Measurements from ENCODE around the gene TBC1D9B. TPM values are rescaled to one million over a fixed set of nuclear protein-coding genes. Genes with fewer than 3 reads are reported as not detected.

Gene TBC1D9B
- total and polyA plus RNA-seq, 2 experiments from 2014 or later = 55.7 to 78.8 TPM

- DNase-seq = no peak
- Histone ChIP-seq H3K27ac (no peak overlapping the region), H3F3A (ENCODE audit: insufficient read depth) (no peaks in the 10 kb centered on the region), H2AFZ (no peak overlapping the region), H3K4me2 (ENCODE audit: unreplicated experiment) (no peak overlapping the region), H4K20me1 (ENCODE audit: insufficient read depth) (no peaks in the 10 kb centered on the region), H3K9me2 (ENCODE audit: insufficient read depth) (no peaks in the 10 kb centered on the region), H3K9me3 (ENCODE audit: low read depth) (no peaks in the 10 kb centered on the region), H3K36me3 (ENCODE audit: low read depth) (peaks cover 25% of the 10 kb centered on the region; the same call in 1 of the 2 replicates), H3K4me3 (no peak overlapping the region), H3K9ac (no peak overlapping the region), H3K4me1 (ENCODE audit: insufficient read depth) (no peaks in the 10 kb centered on the region), H3K79me2 (ENCODE audit: insufficient read depth) (no peaks in the 10 kb centered on the region), H3K27me3 (replicated peaks; ENCODE audit: insufficient read depth) (no peaks in the 10 kb centered on the region)
- no peak for TF ChIP-seq EZH2phosphoT487 (IDR thresholded peaks at IDR 0.05; ENCODE audit: insufficient read depth, low read depth)
- TF ChIP-seq EZH2 (IDR thresholded peaks at IDR 0.05; ENCODE audit: insufficient read depth, poor library complexity, severe bottlenecking) = no peak
- WGBS, 2 experiments (ENCODE audit: low coverage in 1 of 2, low lambda C conversion rate in 2 of 2, missing lambda C conversion rate in 2 of 2) = 97 to 98% methylated on average over 27 to 28 of the region's 28 CpGs
- in situ Hi-C loops (cut with MboI) = no loop called here
These were observed 33.0 kb downstream of the TBC1D9B start for GRCh38 chr5:179874536-179875292.

GRCh38 chr5:179874136-179874535 is 33.6 kb downstream of the TBC1D9B start:
- peaks cover 25% of the 10 kb centered on the region; the same call in 1 of the 2 replicates for H3K36me3 ChIP-seq (ENCODE audit: low read depth)
- no peaks in the 10 kb centered on the region for H3F3A ChIP-seq (ENCODE audit: insufficient read depth)
- no peak overlapping the region for H3K4me2 ChIP-seq (ENCODE audit: unreplicated experiment)
- no peak overlapping the region for H3K27ac ChIP-seq
- H3K9ac ChIP-seq = no peak overlapping the region
- no peaks in the 10 kb centered on the region for H4K20me1 ChIP-seq (ENCODE audit: insufficient read depth)
- no peaks in the 10 kb centered on the region for H3K9me2 ChIP-seq (ENCODE audit: insufficient read depth)
- DNase-seq = no peak
- no peak overlapping the region for H3K4me3 ChIP-seq
- WGBS, 2 experiments (ENCODE audit: low coverage in 1 of 2, low lambda C conversion rate in 2 of 2, missing lambda C conversion rate in 2 of 2) = 91 to 92% methylated on average over 3 of the region's 3 CpGs
- no peak overlapping the region for H2AFZ ChIP-seq
- no peaks in the 10 kb centered on the region for H3K9me3 ChIP-seq (ENCODE audit: low read depth)
- no peaks in the 10 kb centered on the region for H3K79me2 ChIP-seq (ENCODE audit: insufficient read depth)
- TF ChIP-seq EZH2phosphoT487 (IDR thresholded peaks at IDR 0.05; ENCODE audit: insufficient read depth, low read depth) (no peak), EZH2 (IDR thresholded peaks at IDR 0.05; ENCODE audit: insufficient read depth, poor library complexity, severe bottlenecking) (no peak)
- H3K27me3 ChIP-seq (replicated peaks; ENCODE audit: insufficient read depth) = no peaks in the 10 kb centered on the region
- in situ Hi-C loops (cut with MboI) = no loop called here
- no peaks in the 10 kb centered on the region for H3K4me1 ChIP-seq (ENCODE audit: insufficient read depth)

GRCh38 chr5:179873588-179874110 is 34.0 kb downstream of the TBC1D9B start:
- Histone ChIP-seq H3K9ac (no peak overlapping the region), H3K4me2 (ENCODE audit: unreplicated experiment) (no peak overlapping the region), H3K27me3 (replicated peaks; ENCODE audit: insufficient read depth) (no peaks in the 10 kb centered on the region), H3K27ac (no peak overlapping the region), H3K36me3 (ENCODE audit: low read depth) (peaks cover 26% of the 10 kb centered on the region; the same call in 1 of the 2 replicates), H3K79me2 (ENCODE audit: insufficient read depth) (no peaks in the 10 kb centered on the region), H3K9me3 (ENCODE audit: low read depth) (no peaks in the 10 kb centered on the region), H3K9me2 (ENCODE audit: insufficient read depth) (no peaks in the 10 kb centered on the region), H4K20me1 (ENCODE audit: insufficient read depth) (no peaks in the 10 kb centered on the region), H2AFZ (no peak overlapping the region), H3F3A (ENCODE audit: insufficient read depth) (no peaks in the 10 kb centered on the region), H3K4me3 (no peak overlapping the region), H3K4me1 (ENCODE audit: insufficient read depth) (no peaks in the 10 kb centered on the region)
- TF ChIP-seq EZH2phosphoT487 (IDR thresholded peaks at IDR 0.05; ENCODE audit: insufficient read depth, low read depth) = no peak
- TF ChIP-seq EZH2 (IDR thresholded peaks at IDR 0.05; ENCODE audit: insufficient read depth, poor library complexity, severe bottlenecking) = no peak
- 98 to 99% methylated on average over 7 of the region's 7 CpGs for whole genome bisulfite sequencing, 2 experiments (ENCODE audit: low coverage in 1 of 2, low lambda C conversion rate in 2 of 2, missing lambda C conversion rate in 2 of 2)
- in situ Hi-C loops (cut with MboI) = no loop called here
- no peak for DNase-seq

GRCh38 chr5:179872828-179873575 is 34.7 kb downstream of the TBC1D9B start:
- no peak for DNase-seq
- no peaks in the 10 kb centered on the region for H3F3A ChIP-seq (ENCODE audit: insufficient read depth)
- 90% methylated on average over 12 to 14 of the region's 14 CpGs for WGBS, 2 experiments (ENCODE audit: low coverage in 1 of 2, low lambda C conversion rate in 2 of 2, missing lambda C conversion rate in 2 of 2)
- in situ Hi-C loops (cut with MboI) = no loop called here
- H3K9me3 ChIP-seq (ENCODE audit: low read depth) = no peaks in the 10 kb centered on the region
- H3K27ac ChIP-seq = no peak overlapping the region
- peaks cover 25% of the 10 kb centered on the region; the same call in 1 of the 2 replicates for H3K36me3 ChIP-seq (ENCODE audit: low read depth)
- H4K20me1 ChIP-seq (ENCODE audit: insufficient read depth) = no peaks in the 10 kb centered on the region
- no peak overlapping the region for H3K9ac ChIP-seq
- H3K27me3 ChIP-seq (replicated peaks; ENCODE audit: insufficient read depth) = no peaks in the 10 kb centered on the region
- H3K4me1 ChIP-seq (ENCODE audit: insufficient read depth) = no peaks in the 10 kb centered on the region
- no peaks in the 10 kb centered on the region for H3K9me2 ChIP-seq (ENCODE audit: insufficient read depth)
- no peaks in the 10 kb centered on the region for H3K79me2 ChIP-seq (ENCODE audit: insufficient read depth)
- H2AFZ ChIP-seq = no peak overlapping the region
- TF ChIP-seq EZH2 (IDR thresholded peaks at IDR 0.05; ENCODE audit: insufficient read depth, poor library complexity, severe bottlenecking) (no peak), EZH2phosphoT487 (IDR thresholded peaks at IDR 0.05; ENCODE audit: insufficient read depth, low read depth) (no peak)
- no peak overlapping the region for H3K4me2 ChIP-seq (ENCODE audit: unreplicated experiment)
- H3K4me3 ChIP-seq = no peak overlapping the region
